Prostate gland (tissue), 2 donors: Measurements from ENCODE around the gene TSHZ2. TPM values are rescaled to one million over a fixed set of nuclear protein-coding genes. Genes with fewer than 3 reads are reported as not detected.

ENCODE experiments used
- DNase-seq: peaks from one replicate; pipeline ENCODE4 v3.0.0-alpha.2; 2019; ENCODE audit warnings: low spot score
- H3K27ac ChIP-seq, 2 donors: fragments of 200-600 bp; sonication (generic); 2 replicates each; pipeline ENCODE4 v1.5.1; 2017 to 2019
- H3K27me3 ChIP-seq: fragments of 200-600 bp; sonication (generic); replicated peaks from 2 replicates; pipeline ENCODE4 v1.5.1; 2019; ENCODE audit not compliant: insufficient read depth
- H3K36me3 ChIP-seq, 2 donors: fragments of 200-600 bp; sonication (generic); 1 replicate in 1 of 2; 2 replicates in 1 of 2; pipeline versions ENCODE4 v1.5.1 to v1.8.1; 2017 to 2019
- H3K4me1 ChIP-seq: fragments of 200-600 bp; sonication (generic); replicated peaks from 2 replicates; pipeline ENCODE4 v1.5.1; 2019
- H3K4me3 ChIP-seq, 2 donors: fragments of 200-600 bp; sonication (generic); 2 replicates each; pipeline ENCODE4 v1.5.1; 2017 to 2019
- H3K9me3 ChIP-seq: fragments of 200-600 bp; sonication (generic); 2 replicates; pipeline ENCODE4 v1.5.1; 2017
- CTCF ChIP-seq, 4 experiments: fragments of 200-600 bp in 2 of 4; fragments of 450-650 bp in 2 of 4; sonication (generic) in 2 of 4; IDR thresholded peaks; 1 replicate in 3 of 4; 2 replicates in 1 of 4; pipeline ENCODE4 v1.5.1; 2016 to 2019; ENCODE audit warnings: antibody characterized with exemption in 4 of 4, mild to moderate bottlenecking in 2 of 4, moderate library complexity in 2 of 4
- POLR2A ChIP-seq: fragments of 450-650 bp; IDR thresholded peaks from one replicate; pipeline ENCODE4 v1.6.1; 2016; ENCODE audit warnings: antibody characterized with exemption, mild to moderate bottlenecking
- POLR2AphosphoS5 ChIP-seq: sonication (generic); formaldehyde crosslinking; IDR thresholded peaks from one replicate; pipeline ENCODE4 v1.6.1; 2017; ENCODE audit warnings: antibody characterized with exemption
- WGBS: methylation state at CpG from one replicate; pipeline ENCODE4 v1.1.5; 2018; 5-methylcytosine and 5-hydroxymethylcytosine counted together
- intact Hi-C: fragments of 100-400 bp; cut with DNase I; formaldehyde crosslinking; loops from one replicate; pipeline ENCODE4 v1.14.2; 2022
- total RNA-seq, 2 donors: library from RNA; depleted of rRNA; stranded (reverse); fragments of >200 nt; gene quantifications; one replicate each; pipeline ENCODE4 v1.1.0, GENCODE V29; 2016

Gene TSHZ2
- total RNA-seq, 2 donors from 2014 or later, result 9.8 to 35.1 TPM

DNA sequence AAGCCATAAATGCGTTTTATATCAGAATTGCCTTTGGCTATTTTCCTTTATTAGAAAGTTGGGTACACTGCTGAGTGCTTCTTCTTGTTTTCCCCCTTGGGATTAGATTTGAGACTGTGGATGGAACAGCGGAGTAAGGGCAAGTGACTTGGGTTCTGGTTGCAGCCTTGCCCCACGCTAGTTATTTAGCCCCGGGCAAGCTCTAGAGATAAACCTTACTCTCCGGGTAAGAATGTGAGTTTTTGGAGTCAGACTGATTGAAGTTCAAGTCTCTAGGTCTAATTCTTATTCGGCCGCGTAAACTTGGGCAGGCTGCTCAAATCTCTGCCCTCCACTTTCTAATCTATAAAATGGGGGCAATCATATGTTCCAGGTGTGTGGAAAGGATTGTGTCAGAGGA is 8.9 kb downstream of the TSHZ2 start:
- whole genome bisulfite sequencing, result 82% methylated on average over 8 of the region's 8 CpGs

DNA sequence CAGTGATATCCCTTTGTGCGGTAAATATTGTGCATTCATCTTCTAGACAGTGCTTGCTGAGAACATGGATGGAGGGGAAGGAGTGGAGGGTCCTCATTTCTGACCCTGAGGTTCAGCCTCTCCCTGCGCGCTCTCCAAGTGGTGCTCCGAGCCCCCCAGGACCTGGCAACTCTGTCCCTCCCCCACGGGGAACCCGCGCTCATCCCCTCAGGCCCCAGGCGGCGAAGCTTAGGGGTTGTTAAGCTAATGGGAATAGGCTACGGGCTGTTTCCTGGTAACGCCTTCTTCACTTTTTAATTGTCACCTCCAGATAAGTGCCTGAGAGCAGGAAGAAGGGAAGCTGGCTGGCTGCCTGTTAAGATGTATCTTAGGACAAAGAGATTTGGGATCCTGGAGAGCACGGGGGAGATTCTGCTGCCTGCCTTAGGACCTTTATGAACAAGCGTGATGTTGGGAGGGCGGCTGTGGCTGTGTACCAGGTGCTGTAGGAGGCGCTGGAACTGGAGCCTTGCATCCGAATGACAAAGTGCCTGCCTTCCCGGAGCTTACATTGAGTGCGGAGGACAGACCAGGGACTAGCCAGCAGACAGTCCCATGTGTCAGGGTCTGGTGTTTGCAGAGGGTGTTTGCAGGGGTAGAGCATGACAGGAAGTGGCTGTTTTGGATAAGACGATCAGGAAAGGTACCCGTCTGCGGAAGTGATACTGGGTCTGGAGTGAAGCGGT is 11.7 kb downstream of the TSHZ2 start:
- H3K4me3 ChIP-seq, result no peak overlapping the region

More for the DNA sequence above, 8.9 kb downstream of the TSHZ2 start:
- Histone ChIP-seq H3K36me3 (no peaks in the 10 kb centered on the region), H3K4me1 (no peaks in the 10 kb centered on the region), H3K27me3 (no peaks in the 10 kb centered on the region), H3K27ac (no peak overlapping the region), H3K9me3 (no peaks in the 10 kb centered on the region), H3K4me3 (no peak overlapping the region)
- DNase-seq, result no peak
- TF ChIP-seq POLR2AphosphoS5 (no peak), POLR2A (no peak), CTCF (IDR thresholded peaks at IDR 0.05) (no peak)
- intact Hi-C loops, result no loop called here

GRCh38 chr20:52984451-52984810 is 12.3 kb downstream of the TSHZ2 start:
- no peaks in the 10 kb centered on the region for H3K36me3 ChIP-seq
- no peak overlapping the region for H3K27ac ChIP-seq
- H3K9me3 ChIP-seq, result no peaks in the 10 kb centered on the region
- intact Hi-C loops, result no loop called here
- no peak for TF ChIP-seq POLR2AphosphoS5
- TF ChIP-seq CTCF (IDR thresholded peaks at IDR 0.05), result no peak
- no peak for TF ChIP-seq POLR2A
- no peaks in the 10 kb centered on the region for H3K4me1 ChIP-seq
- no peak overlapping the region for H3K4me3 ChIP-seq
- DNase-seq, result no peak
- 93% methylated on average over 10 of the region's 10 CpGs for WGBS
- no peaks in the 10 kb centered on the region for H3K27me3 ChIP-seq

More for the DNA sequence above, 11.7 kb downstream of the TSHZ2 start:
- H3K9me3 ChIP-seq, result no peaks in the 10 kb centered on the region
- H3K27ac ChIP-seq, result no peak overlapping the region
- TF ChIP-seq POLR2A, result no peak
- no peak for TF ChIP-seq CTCF (IDR thresholded peaks at IDR 0.05)
- no peak for TF ChIP-seq POLR2AphosphoS5
- 83% methylated on average over 22 of the region's 22 CpGs for WGBS
- DNase-seq, result no peak
- H3K4me1 ChIP-seq, result no peaks in the 10 kb centered on the region
- H3K36me3 ChIP-seq, result no peaks in the 10 kb centered on the region
- no peaks in the 10 kb centered on the region for H3K27me3 ChIP-seq
- intact Hi-C loops, result no loop called here

DNA sequence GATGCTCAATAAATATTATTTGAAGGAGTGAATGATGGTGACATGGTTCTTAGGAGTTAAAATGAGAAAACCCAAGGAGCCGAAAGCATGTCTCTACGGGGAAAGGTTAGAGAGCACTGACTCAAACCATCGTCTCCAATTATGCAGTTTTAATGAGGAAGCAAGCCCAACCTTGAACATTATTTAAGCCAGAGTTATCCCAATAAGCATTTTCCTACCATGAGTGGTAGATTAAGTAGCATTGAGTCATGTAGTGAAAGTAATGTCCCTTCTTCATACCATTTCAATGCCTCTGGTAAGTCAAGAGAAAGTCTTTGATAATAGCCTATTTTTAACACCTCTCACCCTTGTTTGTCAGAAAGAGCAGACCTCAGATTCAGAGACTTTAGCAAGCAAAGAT is 13.5 kb downstream of the TSHZ2 start:
- 86% methylated on average over 3 of the region's 3 CpGs for WGBS
- intact Hi-C loops, result no loop called here
- TF ChIP-seq POLR2AphosphoS5 (no peak), POLR2A (no peak), CTCF (IDR thresholded peaks at IDR 0.05) (no peak)

GRCh38 chr20:52987295-52987694 is 15.1 kb downstream of the TSHZ2 start:
- no peak overlapping the region for H3K27ac ChIP-seq
- no peak for DNase-seq
- H3K36me3 ChIP-seq, result no peaks in the 10 kb centered on the region
- 91% methylated on average over 1 of the region's 1 CpG for WGBS
- TF ChIP-seq POLR2AphosphoS5, result no peak
- H3K4me3 ChIP-seq, result no peak overlapping the region
- intact Hi-C loops, result no loop called here
- H3K27me3 ChIP-seq, result no peaks in the 10 kb centered on the region
- no peaks in the 10 kb centered on the region for H3K4me1 ChIP-seq
- no peaks in the 10 kb centered on the region for H3K9me3 ChIP-seq

More for the DNA sequence above, 13.5 kb downstream of the TSHZ2 start:
- Histone ChIP-seq H3K4me3 (no peak overlapping the region), H3K27ac (no peak overlapping the region), H3K27me3 (no peaks in the 10 kb centered on the region), H3K4me1 (no peaks in the 10 kb centered on the region), H3K9me3 (no peaks in the 10 kb centered on the region), H3K36me3 (no peaks in the 10 kb centered on the region)
- no peak for DNase-seq
